GM20431 (cell line): ENCODE measurements around the gene PABPC1L.

ENCODE experiments used
- in situ Hi-C: fragments of 300-500 bp; cut with MseI, MboI; formaldehyde crosslinking; loops from one replicate; pipeline ENCODE4 v1.15.0; 2020; ENCODE audit warnings: low sequenced_read_pairs; ENCODE audit not compliant: unreplicated experiment

The PABPC1L gene

GRCh38 chr20:44963325-44964215, 53.7 kb downstream of the PABPC1L start:
- in situ Hi-C loops = no loop called here

- in situ Hi-C loops = no loop called here
Observed at GRCh38 chr20:44965651-44966029, 55.8 kb downstream of the PABPC1L start.

- in situ Hi-C loops = no loop called here
Observed at GRCh38 chr20:44966030-44966961, 56.4 kb downstream of the PABPC1L start, which contains the start of gene STK4. TSS of gene STK4 (plus strand) at chr20:44966512. CDS start at chr20:44966569, 57 bp downstream.

- in situ Hi-C loops = no loop called here
Observed at GRCh38 chr20:44967207-44967807, 57.4 kb downstream of the PABPC1L start.

- in situ Hi-C loops = no loop called here
Observed at GRCh38 chr20:44969300-44969894, 59.5 kb downstream of the PABPC1L start.

GRCh38 chr20:44970243-44970757, 60.4 kb downstream of the PABPC1L start:
- in situ Hi-C loops = no loop called here

GRCh38 chr20:44973053-44973452, 63.2 kb downstream of the PABPC1L start:
- in situ Hi-C loops = no loop called here

GRCh38 chr20:44976698-44977097, 66.8 kb downstream of the PABPC1L start:
- in situ Hi-C loops = no loop called here

- in situ Hi-C loops = no loop called here
Observed at GRCh38 chr20:44979090-44979621, 69.3 kb downstream of the PABPC1L start.

- in situ Hi-C loops = no loop called here
Observed at GRCh38 chr20:44981736-44982406, 72.0 kb downstream of the PABPC1L start.

- in situ Hi-C loops = no loop called here
Observed at GRCh38 chr20:44983093-44983674, 73.3 kb downstream of the PABPC1L start.

- in situ Hi-C loops = no loop called here
Observed at GRCh38 chr20:44988631-44989171, 78.8 kb downstream of the PABPC1L start.
